ENCODE data around the gene NELL1.

GRCh38 chr11:20865161-20865560 is 195.8 kb downstream of the NELL1 start:
- TF ChIP-seq, protein P1, sequence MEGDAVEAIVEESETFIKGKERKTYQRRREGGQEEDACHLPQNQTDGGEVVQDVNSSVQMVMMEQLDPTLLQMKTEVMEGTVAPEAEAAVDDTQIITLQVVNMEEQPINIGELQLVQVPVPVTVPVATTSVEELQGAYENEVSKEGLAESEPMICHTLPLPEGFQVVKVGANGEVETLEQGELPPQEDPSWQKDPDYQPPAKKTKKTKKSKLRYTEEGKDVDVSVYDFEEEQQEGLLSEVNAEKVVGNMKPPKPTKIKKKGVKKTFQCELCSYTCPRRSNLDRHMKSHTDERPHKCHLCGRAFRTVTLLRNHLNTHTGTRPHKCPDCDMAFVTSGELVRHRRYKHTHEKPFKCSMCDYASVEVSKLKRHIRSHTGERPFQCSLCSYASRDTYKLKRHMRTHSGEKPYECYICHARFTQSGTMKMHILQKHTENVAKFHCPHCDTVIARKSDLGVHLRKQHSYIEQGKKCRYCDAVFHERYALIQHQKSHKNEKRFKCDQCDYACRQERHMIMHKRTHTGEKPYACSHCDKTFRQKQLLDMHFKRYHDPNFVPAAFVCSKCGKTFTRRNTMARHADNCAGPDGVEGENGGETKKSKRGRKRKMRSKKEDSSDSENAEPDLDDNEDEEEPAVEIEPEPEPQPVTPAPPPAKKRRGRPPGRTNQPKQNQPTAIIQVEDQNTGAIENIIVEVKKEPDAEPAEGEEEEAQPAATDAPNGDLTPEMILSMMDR (IDR thresholded peaks at IDR 0.05): no peak
- no peak for TF ChIP-seq POLR2AphosphoS5 (IDR thresholded peaks at IDR 0.05; ENCODE audit: low read depth, low read length)
- no peak for TF ChIP-seq REST (IDR thresholded peaks at IDR 0.05; ENCODE audit: low read depth, low read length)
- no peak for TF ChIP-seq SMC3 (IDR thresholded peaks at IDR 0.05; ENCODE audit: low read depth, low read length)
- TF ChIP-seq MEF2A (IDR thresholded peaks at IDR 0.05; ENCODE audit: borderline replicate concordance, low read depth): no peak
- no peak for TF ChIP-seq EZH2phosphoT487 (IDR thresholded peaks at IDR 0.05; ENCODE audit: borderline replicate concordance, low read depth)
- TF ChIP-seq CHD2 (IDR thresholded peaks at IDR 0.05; ENCODE audit: low read length, partially characterized antibody): no peak
- no peak for TF ChIP-seq ZBTB33 (IDR thresholded peaks at IDR 0.05; ENCODE audit: borderline replicate concordance, low read depth)
- no peak for TF ChIP-seq EP300 (IDR thresholded peaks at IDR 0.05; ENCODE audit: borderline replicate concordance in 1 of 2, low read depth in 1 of 2, low read length in 1 of 2)
- no peak for TF ChIP-seq MAX (IDR thresholded peaks at IDR 0.05; ENCODE audit: low read depth)
- TF ChIP-seq JUND (IDR thresholded peaks at IDR 0.05): no peak
- TF ChIP-seq TEAD4 (IDR thresholded peaks at IDR 0.05; ENCODE audit: borderline replicate concordance, insufficient read depth): no peak
- no peak for TF ChIP-seq MXI1 (IDR thresholded peaks at IDR 0.05; ENCODE audit: low read depth, low read length)
- no peak for TF ChIP-seq RXRA (IDR thresholded peaks at IDR 0.05; ENCODE audit: borderline replicate concordance, low read depth)
